ENCODE measurements around the gene TTC28. TPM values are rescaled to one million over a fixed set of nuclear protein-coding genes. Genes with fewer than 3 reads are reported as not detected.

The TTC28 gene
- total RNA-seq, 3 donors from 2014 or later: 9.6 to 32.3 (median 13.2) TPM

DNA sequence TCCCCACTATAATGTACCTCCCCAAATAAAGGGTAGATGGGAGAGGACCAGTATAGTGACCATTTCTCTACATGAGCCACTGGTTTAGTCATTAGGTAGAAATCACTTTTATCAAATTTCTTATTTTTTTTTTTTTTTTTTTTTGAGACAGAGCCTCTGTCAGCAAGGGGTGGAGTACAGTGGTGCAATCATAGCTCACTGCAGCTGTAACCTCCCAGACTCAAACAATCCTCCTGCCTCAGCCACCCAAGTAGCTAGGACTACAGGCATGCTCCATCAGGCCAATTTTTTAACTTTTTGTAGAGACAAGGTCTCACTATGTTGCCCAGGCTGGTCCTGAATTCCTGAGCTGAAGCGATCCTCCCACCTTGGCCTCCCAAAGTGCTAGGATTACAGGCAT is 322.4 kb downstream of the TTC28 start:
- no peaks in the 10 kb centered on the region for H3K36me3 ChIP-seq (ENCODE audit: low read depth)
- intact Hi-C loops (cut with DNase I, micrococcal nuclease): no loop called here
- TF ChIP-seq, protein P1, sequence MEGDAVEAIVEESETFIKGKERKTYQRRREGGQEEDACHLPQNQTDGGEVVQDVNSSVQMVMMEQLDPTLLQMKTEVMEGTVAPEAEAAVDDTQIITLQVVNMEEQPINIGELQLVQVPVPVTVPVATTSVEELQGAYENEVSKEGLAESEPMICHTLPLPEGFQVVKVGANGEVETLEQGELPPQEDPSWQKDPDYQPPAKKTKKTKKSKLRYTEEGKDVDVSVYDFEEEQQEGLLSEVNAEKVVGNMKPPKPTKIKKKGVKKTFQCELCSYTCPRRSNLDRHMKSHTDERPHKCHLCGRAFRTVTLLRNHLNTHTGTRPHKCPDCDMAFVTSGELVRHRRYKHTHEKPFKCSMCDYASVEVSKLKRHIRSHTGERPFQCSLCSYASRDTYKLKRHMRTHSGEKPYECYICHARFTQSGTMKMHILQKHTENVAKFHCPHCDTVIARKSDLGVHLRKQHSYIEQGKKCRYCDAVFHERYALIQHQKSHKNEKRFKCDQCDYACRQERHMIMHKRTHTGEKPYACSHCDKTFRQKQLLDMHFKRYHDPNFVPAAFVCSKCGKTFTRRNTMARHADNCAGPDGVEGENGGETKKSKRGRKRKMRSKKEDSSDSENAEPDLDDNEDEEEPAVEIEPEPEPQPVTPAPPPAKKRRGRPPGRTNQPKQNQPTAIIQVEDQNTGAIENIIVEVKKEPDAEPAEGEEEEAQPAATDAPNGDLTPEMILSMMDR (IDR thresholded peaks at IDR 0.05): no peak
- DNase-seq (no peak), ATAC-seq (no peak)
- no peaks in the 10 kb centered on the region for H3K4me1 ChIP-seq (ENCODE audit: low read depth)
- no peak overlapping the region for H3K4me3 ChIP-seq
- H3K9me3 ChIP-seq: no peaks in the 10 kb centered on the region

DNA sequence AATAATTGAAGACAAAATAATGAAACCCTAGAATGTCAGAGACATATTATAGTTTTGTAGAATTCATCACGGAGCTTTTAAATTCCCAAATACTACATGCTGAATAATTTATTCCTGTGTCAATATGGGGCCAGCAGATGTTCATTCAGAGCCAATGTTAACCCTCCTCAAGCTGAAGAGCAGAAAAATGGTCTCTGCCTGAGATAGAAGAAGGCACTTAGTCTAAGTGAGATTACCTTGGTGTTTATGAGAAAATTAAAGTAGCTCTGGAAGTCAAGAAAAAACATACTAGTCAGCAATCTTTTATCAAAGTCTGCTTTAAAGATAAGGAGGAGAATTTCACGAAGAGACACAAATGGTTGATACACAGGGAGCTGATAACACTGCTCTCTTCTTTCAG is 328.2 kb downstream of the TTC28 start:
- TF ChIP-seq, protein P1 (IDR thresholded peaks at IDR 0.05): no peak
- Histone ChIP-seq H3K36me3 (ENCODE audit: low read depth) (no peaks in the 10 kb centered on the region), H3K9me3 (no peaks in the 10 kb centered on the region), H3K4me1 (ENCODE audit: low read depth) (no peaks in the 10 kb centered on the region), H3K4me3 (no peak overlapping the region)
- DNase-seq (no peak), ATAC-seq (no peak)
- intact Hi-C loops (cut with DNase I, micrococcal nuclease): no loop called here

DNA sequence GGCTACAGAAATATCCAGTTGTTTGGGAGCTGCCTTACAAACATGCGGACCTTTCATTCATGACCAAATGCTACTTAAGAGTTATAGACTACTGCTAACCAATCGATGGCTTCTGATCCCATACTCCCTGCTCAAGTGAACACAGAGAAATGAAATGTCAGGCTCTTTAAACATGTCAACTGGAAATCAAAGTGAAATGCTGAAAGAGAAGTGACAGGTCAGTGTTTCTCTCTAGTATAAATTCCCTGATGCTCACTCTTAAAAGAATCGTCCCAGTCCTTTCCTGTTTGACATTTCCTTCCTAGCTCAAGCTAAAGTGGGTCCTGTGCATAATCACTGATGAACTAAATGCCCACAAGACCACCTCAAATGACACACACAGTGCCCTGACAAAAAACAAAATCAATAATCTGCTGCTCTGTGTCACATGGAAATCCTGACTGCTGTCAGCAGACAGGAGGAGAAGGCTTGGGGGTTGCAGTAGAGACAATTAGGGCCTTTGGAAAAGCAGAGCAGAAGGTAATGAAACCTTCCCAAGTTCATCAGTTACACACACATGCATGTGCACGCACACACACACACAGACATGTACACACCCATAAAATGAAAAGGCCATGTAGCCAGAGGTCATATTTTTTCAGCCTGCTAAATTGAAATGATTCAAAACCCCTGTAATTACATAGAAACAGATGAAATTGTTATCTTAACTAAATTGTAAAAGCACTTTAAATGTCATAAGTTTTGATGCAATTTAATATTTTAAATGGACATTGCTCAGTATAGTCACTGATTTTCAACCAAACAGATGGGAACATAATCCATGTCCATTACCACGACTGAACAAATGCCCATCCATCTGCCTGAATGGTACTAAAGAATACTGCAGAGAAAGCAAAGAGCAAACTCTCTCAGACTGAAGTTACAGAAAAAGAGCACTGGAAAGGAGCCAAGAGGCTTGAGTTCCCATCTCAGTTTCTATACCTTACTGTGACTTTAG is 330.7 kb downstream of the TTC28 start:
- H3K36me3 ChIP-seq (ENCODE audit: low read depth): no peaks in the 10 kb centered on the region
- H3K4me3 ChIP-seq: no peak overlapping the region
- intact Hi-C loops (cut with DNase I, micrococcal nuclease): no loop called here
- DNase-seq (no peak), ATAC-seq (no peak)
- no peaks in the 10 kb centered on the region for H3K4me1 ChIP-seq (ENCODE audit: low read depth)
- TF ChIP-seq, protein P1 (IDR thresholded peaks at IDR 0.05): no peak
- no peaks in the 10 kb centered on the region for H3K9me3 ChIP-seq

DNA sequence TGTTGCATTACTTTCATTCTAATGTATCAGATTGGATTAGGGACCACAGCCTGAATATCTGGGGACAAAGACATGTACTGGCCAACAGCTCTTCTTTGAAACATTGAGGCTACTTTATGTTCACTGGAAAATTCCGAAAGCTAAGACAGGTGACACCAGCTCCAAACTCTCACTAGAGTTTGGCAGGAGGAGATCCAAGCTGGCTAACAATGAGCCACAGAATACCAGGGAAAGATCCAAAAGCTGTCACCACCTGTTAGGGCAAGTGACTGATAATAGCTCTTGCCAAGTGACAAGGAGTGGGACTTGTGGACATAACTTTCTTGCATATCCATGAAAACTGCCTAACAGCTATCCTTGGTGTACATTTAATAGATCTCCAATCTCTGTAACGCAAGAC is 333.3 kb downstream of the TTC28 start:
- TF ChIP-seq, protein P1 (IDR thresholded peaks at IDR 0.05): no peak
- H3K4me3 ChIP-seq: no peak overlapping the region
- H3K4me1 ChIP-seq (ENCODE audit: low read depth): no peaks in the 10 kb centered on the region
- H3K9me3 ChIP-seq: no peaks in the 10 kb centered on the region
- DNase-seq: no peak
- no peaks in the 10 kb centered on the region for H3K36me3 ChIP-seq (ENCODE audit: low read depth)
- intact Hi-C loops (cut with DNase I, micrococcal nuclease): no loop called here
- ATAC-seq: no peak

DNA sequence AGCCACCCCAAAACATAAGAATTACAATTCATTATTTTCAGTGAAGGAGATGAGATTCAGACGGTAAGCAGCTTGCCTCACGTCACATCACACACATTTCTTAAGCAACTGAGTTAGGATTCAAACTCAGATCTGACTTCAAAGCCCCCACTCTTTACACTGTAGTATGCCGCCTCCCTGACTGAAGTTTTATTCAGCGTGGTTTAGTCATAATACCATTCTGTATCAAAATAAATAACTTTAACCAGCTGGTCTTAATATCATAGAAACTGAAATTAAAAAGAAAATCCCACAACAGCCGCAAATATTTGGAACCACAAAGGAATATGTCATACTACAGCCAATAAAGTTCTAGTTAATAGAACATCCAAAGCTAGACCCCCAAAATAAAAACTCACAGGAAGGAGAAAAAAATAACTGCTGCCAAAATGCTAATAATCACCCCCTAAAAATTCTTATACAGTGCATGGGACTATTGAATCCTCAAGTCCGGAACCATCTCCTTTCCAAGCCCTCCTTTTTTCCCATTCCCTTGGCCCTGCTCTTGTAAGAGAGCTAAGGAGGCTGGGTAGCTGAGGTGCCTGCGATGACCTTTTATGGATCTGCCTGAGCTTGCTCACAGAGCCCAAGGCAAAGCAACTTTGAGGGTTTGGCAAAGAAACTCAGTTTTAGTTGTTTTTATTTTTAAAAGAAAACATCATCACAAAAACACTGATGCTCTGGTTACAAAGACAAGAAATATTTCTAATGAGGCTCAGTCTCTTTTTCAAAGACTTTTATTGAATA is 334.5 kb downstream of the TTC28 start:
- ATAC-seq (no peak), DNase-seq (peak in 1 of 3 donors; percentile 11)
- no peaks in the 10 kb centered on the region for H3K36me3 ChIP-seq (ENCODE audit: low read depth)
- TF ChIP-seq, protein P1 (IDR thresholded peaks at IDR 0.05): no peak
- no peak overlapping the region for H3K4me3 ChIP-seq
- no peaks in the 10 kb centered on the region for H3K9me3 ChIP-seq
- intact Hi-C loops (cut with DNase I, micrococcal nuclease): no loop called here
- no peaks in the 10 kb centered on the region for H3K4me1 ChIP-seq (ENCODE audit: low read depth)

All from mucosa of descending colon (tissue), 3 donors.